MM.1S (cell line): Measurements from ENCODE around the gene DNAJC6.

Experiments
- DNase-seq: peaks from one replicate; pipeline ENCODE4 v3.0.0-alpha.2; 2015
- H2AFZ ChIP-seq: fragments of 300-600 bp; sonication (generic); 2 replicates; pipeline ENCODE4 v1.6.0; 2016; ENCODE audit warnings: antibody characterized with exemption, low read length
- H3F3A ChIP-seq: fragments of 300-600 bp; sonication (generic); 2 replicates; pipeline ENCODE4 v1.6.1; 2016; ENCODE audit warnings: mild to moderate bottlenecking, antibody characterized with exemption, low read length, moderate library complexity, mixed read lengths; ENCODE audit not compliant: insufficient read depth
- H3K27ac ChIP-seq: fragments of 300-600 bp; sonication (generic); 2 replicates; pipeline ENCODE4 v1.5.1; 2016; ENCODE audit warnings: mild to moderate bottlenecking, low read length
- H3K27me3 ChIP-seq: fragments of 300-600 bp; sonication (generic); replicated peaks from 2 replicates; pipeline ENCODE4 v1.6.0; 2016; ENCODE audit warnings: low read length; ENCODE audit not compliant: insufficient read depth
- H3K36me3 ChIP-seq: fragments of 300-600 bp; sonication (generic); replicated peaks from 2 replicates; pipeline ENCODE4 v1.6.1; 2016; ENCODE audit warnings: mild to moderate bottlenecking, low read length, mixed read lengths; ENCODE audit not compliant: insufficient read depth
- H3K4me1 ChIP-seq: fragments of 300-600 bp; sonication (generic); 2 replicates; pipeline ENCODE4 v1.6.1; 2016; ENCODE audit warnings: low read length, mixed read lengths
- H3K4me2 ChIP-seq: fragments of 300-600 bp; sonication (generic); 2 replicates; pipeline ENCODE4 v1.6.0; 2016; ENCODE audit warnings: low read depth, low read length
- H3K4me3 ChIP-seq: fragments of 300-600 bp; sonication (generic); 2 replicates; pipeline ENCODE4 v1.5.1; 2016; ENCODE audit warnings: low read length, mixed read lengths
- H3K79me2 ChIP-seq: fragments of 300-600 bp; sonication (generic); 2 replicates; pipeline ENCODE4 v1.6.1; 2016; ENCODE audit warnings: mixed run types, low read length, mixed read lengths
- H3K9ac ChIP-seq: fragments of 300-600 bp; sonication (generic); 2 replicates; pipeline ENCODE4 v1.6.1; 2016; ENCODE audit warnings: low read length, mixed read lengths
- H3K9me2 ChIP-seq: fragments of 300-600 bp; sonication (generic); replicated peaks from 2 replicates; pipeline ENCODE4 v1.6.1; 2016; ENCODE audit warnings: mild to moderate bottlenecking, low read length, mixed read lengths; ENCODE audit not compliant: insufficient read depth
- H3K9me3 ChIP-seq: fragments of 300-600 bp; sonication (generic); replicated peaks from 2 replicates; pipeline ENCODE4 v1.6.1; 2016; ENCODE audit warnings: mild to moderate bottlenecking, low read length, mixed read lengths; ENCODE audit not compliant: insufficient read depth
- H4K20me1 ChIP-seq: fragments of 300-600 bp; sonication (generic); 2 replicates; pipeline ENCODE4 v1.6.1; 2016; ENCODE audit warnings: mild to moderate bottlenecking, low read length, moderate library complexity, mixed read lengths; ENCODE audit not compliant: insufficient read depth
- EZH2 ChIP-seq: fragments of 300-600 bp; sonication (generic); optimal IDR thresholded peaks from 2 replicates; pipeline ENCODE3; 2017; ENCODE audit warnings: low read depth, mild to moderate bottlenecking, antibody characterized with exemption, low read length, mixed read lengths
- EZH2phosphoT487 ChIP-seq: fragments of 300-600 bp; sonication (generic); IDR thresholded peaks from 2 replicates; pipeline ENCODE4 v1.6.1; 2018; ENCODE audit warnings: antibody characterized with exemption, low read length
- TF ChIP-seq, protein P1 (sequence below): fragments of 300-600 bp; sonication (generic); IDR thresholded peaks from 2 replicates; pipeline ENCODE4 v1.5.1; 2016; ENCODE audit warnings: antibody characterized with exemption, low read length, mixed read lengths

Gene DNAJC6

DNA sequence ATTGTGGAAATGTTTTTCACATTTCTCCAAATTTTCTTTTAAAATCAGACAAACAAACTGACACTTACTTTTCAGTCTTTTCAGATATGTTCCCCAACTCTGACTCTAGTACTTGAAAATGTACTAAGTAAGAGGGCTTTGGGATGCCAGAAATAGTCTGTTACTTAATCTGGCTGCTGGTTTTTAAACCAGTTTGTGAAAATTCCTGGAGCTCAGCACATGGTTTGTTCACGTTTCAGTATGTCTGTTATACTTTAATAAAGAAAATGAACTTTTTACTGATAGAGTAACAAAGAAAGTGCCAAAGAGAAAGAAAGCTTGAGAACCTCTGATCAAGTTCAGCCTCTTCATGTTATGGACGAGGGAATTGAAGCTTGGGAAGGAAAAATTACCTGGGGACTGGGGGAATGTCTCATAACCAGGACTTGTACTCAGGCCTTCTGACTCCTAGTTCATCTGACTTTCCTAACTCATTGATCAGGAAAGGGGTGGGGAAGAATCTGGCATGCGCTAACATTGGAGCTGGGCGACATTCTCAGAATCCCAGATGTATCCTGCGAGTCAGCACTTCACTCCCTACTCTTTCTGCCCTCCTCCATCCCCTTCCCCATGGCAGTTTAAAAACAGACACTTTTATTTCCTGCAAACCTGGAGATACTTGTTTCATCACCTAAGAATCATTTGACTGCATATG lies 30.8 kb upstream of the DNAJC6 start:
- no peak overlapping the region for H3K9ac ChIP-seq
- no peak overlapping the region for H3K4me3 ChIP-seq
- no peak for DNase-seq

DNA sequence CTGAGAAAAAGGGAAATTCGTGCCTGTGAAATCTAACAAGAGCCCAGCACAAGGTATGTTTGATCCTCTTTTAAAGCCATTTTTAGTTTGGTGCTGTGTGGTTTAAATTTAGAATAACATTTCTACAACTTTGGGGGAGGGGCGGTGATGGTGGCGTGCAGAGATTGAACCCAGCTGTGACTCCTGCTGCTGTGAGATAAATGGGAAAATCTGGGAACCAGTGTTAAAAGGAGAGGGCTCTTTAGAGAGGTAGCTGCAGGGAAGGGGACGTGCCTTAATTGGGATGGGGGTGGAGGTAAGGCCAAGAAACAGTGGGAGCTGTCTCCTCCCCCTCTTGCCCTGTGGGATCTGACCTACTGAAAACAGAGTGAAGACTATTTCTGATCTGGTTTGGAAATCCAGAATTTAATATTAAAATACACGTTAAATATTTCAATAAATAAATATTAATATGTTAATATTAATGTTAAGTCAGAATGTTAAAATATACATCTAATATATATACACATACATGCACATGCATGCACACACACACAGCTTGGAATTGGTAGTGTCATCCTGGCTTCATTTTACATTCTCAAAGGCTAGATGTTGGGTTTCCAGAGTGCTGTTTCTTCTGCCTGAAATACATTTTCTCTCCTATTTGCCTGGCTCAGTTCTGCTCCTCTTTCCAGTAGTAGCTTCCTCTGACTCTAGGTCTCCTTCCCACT lies 30.1 kb upstream of the DNAJC6 start:
- H3K9me3 ChIP-seq: no peaks in the 10 kb centered on the region
- TF ChIP-seq, protein P1, sequence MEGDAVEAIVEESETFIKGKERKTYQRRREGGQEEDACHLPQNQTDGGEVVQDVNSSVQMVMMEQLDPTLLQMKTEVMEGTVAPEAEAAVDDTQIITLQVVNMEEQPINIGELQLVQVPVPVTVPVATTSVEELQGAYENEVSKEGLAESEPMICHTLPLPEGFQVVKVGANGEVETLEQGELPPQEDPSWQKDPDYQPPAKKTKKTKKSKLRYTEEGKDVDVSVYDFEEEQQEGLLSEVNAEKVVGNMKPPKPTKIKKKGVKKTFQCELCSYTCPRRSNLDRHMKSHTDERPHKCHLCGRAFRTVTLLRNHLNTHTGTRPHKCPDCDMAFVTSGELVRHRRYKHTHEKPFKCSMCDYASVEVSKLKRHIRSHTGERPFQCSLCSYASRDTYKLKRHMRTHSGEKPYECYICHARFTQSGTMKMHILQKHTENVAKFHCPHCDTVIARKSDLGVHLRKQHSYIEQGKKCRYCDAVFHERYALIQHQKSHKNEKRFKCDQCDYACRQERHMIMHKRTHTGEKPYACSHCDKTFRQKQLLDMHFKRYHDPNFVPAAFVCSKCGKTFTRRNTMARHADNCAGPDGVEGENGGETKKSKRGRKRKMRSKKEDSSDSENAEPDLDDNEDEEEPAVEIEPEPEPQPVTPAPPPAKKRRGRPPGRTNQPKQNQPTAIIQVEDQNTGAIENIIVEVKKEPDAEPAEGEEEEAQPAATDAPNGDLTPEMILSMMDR: no peak
- TF ChIP-seq EZH2: no peak
- TF ChIP-seq EZH2phosphoT487: no peak
- no peak overlapping the region for H3K4me3 ChIP-seq
- H3K4me2 ChIP-seq: no peak overlapping the region
- no peak for DNase-seq
- no peaks in the 10 kb centered on the region for H3K4me1 ChIP-seq
- no peak overlapping the region for H3K27ac ChIP-seq
- H3F3A ChIP-seq: no peaks in the 10 kb centered on the region
- H4K20me1 ChIP-seq: no peaks in the 10 kb centered on the region
- no peak overlapping the region for H2AFZ ChIP-seq
- H3K9me2 ChIP-seq: no peaks in the 10 kb centered on the region
- no peaks in the 10 kb centered on the region for H3K79me2 ChIP-seq
- H3K36me3 ChIP-seq: no peaks in the 10 kb centered on the region
- H3K27me3 ChIP-seq: no peaks in the 10 kb centered on the region
- H3K9ac ChIP-seq: no peak overlapping the region

More for the DNA sequence above, 30.8 kb upstream of the DNAJC6 start:
- H3K4me2 ChIP-seq: no peak overlapping the region
- no peaks in the 10 kb centered on the region for H3K79me2 ChIP-seq
- no peaks in the 10 kb centered on the region for H3K4me1 ChIP-seq
- H3K9me3 ChIP-seq: no peaks in the 10 kb centered on the region
- H3K27me3 ChIP-seq: no peaks in the 10 kb centered on the region
- TF ChIP-seq, protein P1: no peak
- TF ChIP-seq EZH2 (no peak), EZH2phosphoT487 (no peak)
- H4K20me1 ChIP-seq: no peaks in the 10 kb centered on the region
- no peak overlapping the region for H3K27ac ChIP-seq
- no peaks in the 10 kb centered on the region for H3K9me2 ChIP-seq
- H3F3A ChIP-seq: no peaks in the 10 kb centered on the region
- H2AFZ ChIP-seq: no peak overlapping the region
- H3K36me3 ChIP-seq: no peaks in the 10 kb centered on the region

DNA sequence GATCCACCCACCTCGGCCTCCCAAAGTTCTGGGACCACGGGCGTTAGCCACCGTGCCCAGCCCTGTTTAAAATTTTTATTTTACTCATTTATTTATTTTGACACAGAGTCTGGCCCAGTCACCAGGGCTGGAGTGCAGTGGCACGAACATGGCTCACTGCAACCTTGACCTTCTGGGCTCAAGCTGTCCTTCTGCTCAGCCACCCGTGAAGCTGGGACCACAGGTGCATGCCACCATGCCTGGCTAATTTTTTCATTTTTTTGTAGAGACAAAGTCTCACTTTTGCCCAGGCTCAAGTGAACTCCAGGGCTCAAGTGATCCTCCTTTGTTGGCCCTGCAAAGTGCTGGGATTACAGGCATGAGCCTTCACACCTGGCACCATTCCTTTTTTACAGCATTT lies 27.5 kb upstream of the DNAJC6 start:
- H3K36me3 ChIP-seq: no peaks in the 10 kb centered on the region
- H3K9me2 ChIP-seq: no peaks in the 10 kb centered on the region
- no peaks in the 10 kb centered on the region for H3K4me1 ChIP-seq
- no peaks in the 10 kb centered on the region for H4K20me1 ChIP-seq
- no peak overlapping the region for H3K4me2 ChIP-seq
- H3K27ac ChIP-seq: no peak overlapping the region
- DNase-seq: no peak
- H3K9ac ChIP-seq: no peak overlapping the region
- H3K4me3 ChIP-seq: no peak overlapping the region
- H3K27me3 ChIP-seq: no peaks in the 10 kb centered on the region
- TF ChIP-seq EZH2: no peak
- TF ChIP-seq, protein P1: no peak
- TF ChIP-seq EZH2phosphoT487: no peak
- H3F3A ChIP-seq: no peaks in the 10 kb centered on the region
- H2AFZ ChIP-seq: no peak overlapping the region
- H3K9me3 ChIP-seq: no peaks in the 10 kb centered on the region
- H3K79me2 ChIP-seq: no peaks in the 10 kb centered on the region
